HG03159 (cell line): Measurements from ENCODE around the gene VN1R4.
"Not testable (repeated sequence)": the region's sequence is repeated elsewhere in the genome, so short reads cannot be mapped to it uniquely, and the experiment has no call there.

Experiments
- ATAC-seq: cut with Tn5 transposase; IDR thresholded peaks from one replicate; pipeline ENCODE4 v1.9.1; 2021; ENCODE audit warnings: mild to moderate bottlenecking, moderate library complexity; ENCODE audit not compliant: unreplicated experiment

Gene VN1R4

GRCh38 chr19:53267623-53268022, at the start of gene VN1R4:
Gene VN1R4 (minus strand): TSS chr19:53267723. CDS start chr19:53267665, 58 bp downstream.
- ATAC-seq = not testable (repeated sequence)

- ATAC-seq = no peak
Observed at GRCh38 chr19:53311897-53312296, 44.4 kb upstream of the VN1R4 start.

GRCh38 chr19:53311044-53311443, 43.5 kb upstream of the VN1R4 start:
- no peak for ATAC-seq

- no peak for ATAC-seq
Observed at GRCh38 chr19:53308339-53308811, 40.9 kb upstream of the VN1R4 start.

- not testable (repeated sequence) for ATAC-seq
Observed at GRCh38 chr19:53301341-53301740, 33.8 kb upstream of the VN1R4 start.

- no peak for ATAC-seq
Observed at GRCh38 chr19:53294786-53295441, 27.4 kb upstream of the VN1R4 start.

GRCh38 chr19:53290758-53291549, 23.4 kb upstream of the VN1R4 start:
- ATAC-seq = no peak

- ATAC-seq = no peak
Observed at GRCh38 chr19:53285087-53285486, 17.6 kb upstream of the VN1R4 start.

GRCh38 chr19:53281947-53282346, 14.4 kb upstream of the VN1R4 start:
- not testable (repeated sequence) for ATAC-seq

- ATAC-seq = no peak
Observed at GRCh38 chr19:53275480-53275879, 8.0 kb upstream of the VN1R4 start.

GRCh38 chr19:53272044-53272443, 4.5 kb upstream of the VN1R4 start:
- no peak for ATAC-seq

GRCh38 chr19:53269861-53270260, 2.3 kb upstream of the VN1R4 start:
- ATAC-seq = not testable (repeated sequence)

- ATAC-seq = not testable (repeated sequence)
Observed at GRCh38 chr19:53257715-53258342, 9.7 kb downstream of the VN1R4 start, which contains the start of gene VN1R2. Gene VN1R2 (plus strand): TSS chr19:53258292. CDS start chr19:53258376, 84 bp downstream.

GRCh38 chr19:53254411-53255341, 12.8 kb downstream of the VN1R4 start, which contains the start of gene ZNF677:
Gene ZNF677 (minus strand): TSS chr19:53254873. CDS start chr19:53251550, 3,323 bp downstream.
- ATAC-seq = peak; percentile 60

GRCh38 chr19:53246498-53246897, 21.0 kb downstream of the VN1R4 start:
- peak; percentile 68 for ATAC-seq

GRCh38 chr19:53237114-53237777, 30.3 kb downstream of the VN1R4 start:
- no peak for ATAC-seq

GRCh38 chr19:53224606-53225005, 42.9 kb downstream of the VN1R4 start:
- ATAC-seq = no peak

- ATAC-seq = not testable (repeated sequence)
Observed at GRCh38 chr19:53222716-53223115, 44.8 kb downstream of the VN1R4 start.
